ENCODE results near the gene PLEKHA7.
"Not testable (repeated sequence)": the region's sequence is repeated elsewhere in the genome, so short reads cannot be mapped to it uniquely, and the experiment has no call there.

Gene PLEKHA7

DNA sequence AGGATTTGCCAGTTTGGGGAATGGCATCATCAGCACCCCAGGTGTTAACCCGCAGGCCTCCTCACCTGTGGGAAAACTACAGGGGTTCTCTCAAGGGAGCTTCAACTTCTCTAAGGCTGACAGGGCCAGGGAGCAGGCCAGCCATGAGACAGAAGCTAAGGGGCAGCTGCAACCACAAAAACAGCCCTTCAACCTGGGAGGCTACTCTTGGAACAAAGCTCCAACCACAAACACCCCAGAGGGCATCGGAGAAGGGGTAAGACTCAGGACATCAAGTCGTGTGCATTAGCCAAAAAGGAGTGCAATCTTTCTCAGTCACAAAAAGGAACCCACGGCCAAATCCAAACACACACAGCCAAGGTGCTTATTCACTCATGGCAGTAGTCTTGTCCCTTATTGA is 103.0 kb downstream of the PLEKHA7 start:
- DNase-seq (ENCODE audit: low read depth): no peak

GRCh38 chr11:16909359-16910035 is 104.7 kb downstream of the PLEKHA7 start:
- DNase-seq (ENCODE audit: low read depth): no peak

DNA sequence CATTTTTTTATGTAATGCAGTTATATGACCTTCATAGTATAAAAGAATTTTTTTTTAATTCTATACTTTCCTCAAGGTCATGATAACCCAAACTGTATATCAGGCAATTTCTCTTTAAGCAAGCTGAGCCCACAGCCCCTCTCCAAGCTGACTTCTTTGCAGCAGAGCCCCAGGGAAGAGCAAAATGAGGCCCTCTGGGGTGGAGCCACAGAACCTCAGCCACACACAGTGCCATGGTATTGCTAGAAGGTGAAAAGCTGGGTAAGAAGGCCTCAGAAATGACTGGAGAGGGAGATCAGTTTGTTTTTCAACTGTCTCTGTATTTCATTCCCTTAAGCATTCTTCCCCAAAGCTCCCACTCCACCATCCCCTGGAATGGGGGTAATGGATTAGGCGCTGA is 108.8 kb downstream of the PLEKHA7 start:
- DNase-seq (ENCODE audit: low read depth): no peak

DNA sequence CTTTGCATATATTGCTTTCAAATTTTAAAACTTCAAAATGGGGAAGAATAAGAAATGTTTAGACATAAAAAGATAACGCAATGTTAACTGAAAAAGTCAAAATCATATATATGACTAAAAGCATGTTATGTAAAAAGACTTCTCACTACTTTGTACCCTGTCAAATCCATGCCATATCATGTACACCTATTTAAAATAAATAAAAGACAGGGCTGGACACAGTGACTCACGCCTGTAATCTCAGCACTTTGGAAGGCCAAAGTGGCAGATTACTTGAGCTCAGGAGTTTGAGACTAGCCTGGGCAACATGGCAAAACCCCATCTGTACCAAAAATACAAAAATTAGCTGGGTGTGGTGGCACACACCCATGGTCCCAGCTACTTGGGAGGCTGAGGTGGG is 109.5 kb downstream of the PLEKHA7 start:
- not testable (repeated sequence) for DNase-seq (ENCODE audit: low read depth)

- no peak for DNase-seq (ENCODE audit: low read depth)
Measured at GRCh38 chr11:16902781-16903378, 111.3 kb downstream of the PLEKHA7 start.

GRCh38 chr11:16902182-16902581 is 112.0 kb downstream of the PLEKHA7 start:
- DNase-seq (ENCODE audit: low read depth): no peak

DNA sequence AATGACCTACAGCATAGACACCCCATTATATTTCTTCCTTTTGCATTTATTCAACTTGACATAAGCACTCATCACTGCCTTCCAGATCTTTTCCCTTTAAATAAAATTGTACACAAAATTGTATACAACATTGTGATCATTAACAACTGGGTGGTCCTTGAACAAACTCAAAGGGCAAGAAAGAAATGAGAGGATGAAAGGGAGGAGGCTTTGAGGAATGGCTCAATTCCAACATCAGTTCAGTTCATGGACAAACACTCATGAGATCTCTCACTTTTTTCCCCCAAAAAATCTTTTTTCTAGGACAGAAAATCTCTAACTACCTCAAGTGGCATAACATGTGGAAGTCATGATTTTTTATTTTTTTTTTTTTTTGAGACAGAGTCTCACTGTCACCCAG is 113.7 kb downstream of the PLEKHA7 start:
- DNase-seq (ENCODE audit: low read depth): no peak

GRCh38 chr11:16899708-16900303 is 114.4 kb downstream of the PLEKHA7 start:
- DNase-seq (ENCODE audit: low read depth): no peak

DNA sequence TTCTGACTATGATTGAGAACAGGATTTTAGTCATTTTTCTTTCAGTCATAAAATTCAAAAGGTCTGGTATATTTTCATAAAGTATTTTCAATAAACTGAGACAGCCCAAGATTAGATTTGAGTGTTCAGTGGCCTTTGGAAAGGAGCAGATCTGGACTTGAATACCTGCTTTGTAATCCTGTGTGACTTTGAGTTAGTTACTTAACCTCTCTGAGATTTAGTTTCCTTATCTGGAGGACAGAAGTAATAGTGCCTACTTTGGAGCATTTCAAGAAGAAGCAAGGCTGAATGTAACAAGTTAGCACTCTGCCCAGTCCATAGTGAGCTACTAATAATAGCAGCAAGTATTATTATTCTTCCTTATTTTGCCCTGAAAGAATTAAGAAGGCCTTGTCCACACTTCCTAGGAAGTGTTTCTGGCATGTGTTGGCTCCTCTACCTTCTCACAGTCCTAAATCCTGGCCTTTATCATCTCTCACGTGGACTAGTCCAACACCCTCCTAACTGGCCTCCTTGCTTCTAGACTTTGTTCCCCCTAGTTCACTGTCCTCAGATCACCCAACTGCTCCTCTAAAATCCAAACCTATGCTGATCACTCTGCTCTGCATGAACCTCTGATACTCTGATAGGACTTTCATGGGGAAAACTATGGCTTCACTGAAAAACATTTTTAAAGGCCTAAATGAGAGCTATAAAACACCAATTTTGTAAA is 115.8 kb downstream of the PLEKHA7 start:
- DNase-seq (ENCODE audit: low read depth): no peak

DNA sequence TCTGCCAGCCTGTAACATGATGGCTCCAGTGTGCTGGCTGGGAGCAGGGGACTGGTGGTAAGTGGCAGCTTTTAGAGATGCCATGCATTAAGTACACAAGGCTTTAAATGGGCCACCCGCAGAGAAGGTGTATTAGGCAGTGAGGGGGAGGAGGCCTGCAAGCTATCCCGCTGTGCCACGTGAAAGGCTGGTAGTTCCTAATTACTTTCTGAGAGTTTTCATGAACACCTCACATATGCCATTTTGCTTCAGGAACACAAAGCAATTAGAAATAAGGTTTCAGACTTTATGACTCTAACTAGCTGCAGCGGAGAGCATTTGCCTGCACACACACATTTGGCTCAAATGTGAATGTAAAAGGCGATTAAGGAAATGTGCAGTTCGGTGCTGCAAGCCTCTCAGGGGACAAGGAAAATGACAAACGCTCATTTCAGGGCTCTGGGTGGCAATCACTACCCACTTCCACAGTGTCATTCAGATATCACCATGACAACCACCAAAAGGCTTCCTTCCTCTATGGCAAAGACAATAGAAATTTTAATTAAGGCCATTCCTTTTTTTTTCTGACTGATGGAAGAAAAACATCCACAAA is 116.6 kb downstream of the PLEKHA7 start:
- DNase-seq (ENCODE audit: low read depth): no peak

GRCh38 chr11:16896729-16897469 is 117.3 kb downstream of the PLEKHA7 start:
- no peak for DNase-seq (ENCODE audit: low read depth)

GRCh38 chr11:16895306-16895705 is 118.9 kb downstream of the PLEKHA7 start:
- DNase-seq (ENCODE audit: low read depth): no peak

DNA sequence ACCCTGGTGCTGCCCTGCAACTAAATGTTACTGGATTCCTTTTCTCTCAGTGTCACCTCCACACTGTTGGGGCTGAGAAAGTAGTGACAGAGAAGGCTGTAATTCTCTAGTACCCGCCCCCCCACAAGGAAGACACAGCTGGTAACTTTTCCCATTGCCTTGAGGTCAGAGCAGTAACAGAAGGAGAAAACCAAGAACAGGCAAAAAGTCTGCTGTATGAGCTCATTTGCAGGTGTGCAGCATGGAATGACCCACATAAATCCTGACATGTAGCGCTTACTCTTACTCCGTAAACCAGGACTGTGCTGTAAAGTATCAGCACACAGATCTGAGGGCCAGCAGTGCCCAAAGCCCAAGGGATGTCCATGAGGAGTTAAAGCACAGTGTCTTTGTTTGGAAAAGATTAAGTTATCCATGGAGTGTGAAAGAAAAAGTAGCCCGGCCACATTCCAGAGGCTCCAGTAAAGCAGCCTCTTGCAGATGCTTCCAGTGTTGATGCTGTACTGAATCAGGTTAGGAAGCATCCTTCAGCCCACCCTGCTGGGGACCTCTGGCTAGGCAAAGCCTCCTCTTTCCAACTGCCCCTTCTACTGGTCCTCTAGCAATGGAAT is 120.7 kb downstream of the PLEKHA7 start:
- no peak for DNase-seq (ENCODE audit: low read depth)

DNA sequence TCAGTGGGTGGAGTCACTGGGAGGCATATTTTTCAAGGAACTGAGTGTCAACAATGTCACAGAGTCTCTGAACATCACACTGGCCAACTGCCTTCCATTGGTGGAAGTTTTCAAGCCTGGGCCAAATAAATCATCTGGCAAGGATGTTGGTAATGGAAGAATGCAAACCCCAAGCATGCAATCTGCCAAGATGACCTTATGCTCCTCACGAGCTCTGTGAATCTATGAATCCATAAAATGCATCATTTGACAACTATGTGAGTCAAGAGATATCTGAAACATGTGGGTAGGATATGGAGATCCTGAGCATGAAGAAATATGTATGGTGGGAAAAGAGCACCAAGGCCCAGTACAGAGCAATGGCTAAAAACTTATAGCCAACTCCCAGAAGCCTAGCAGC is 122.2 kb downstream of the PLEKHA7 start:
- no peak for DNase-seq (ENCODE audit: low read depth)

DNA sequence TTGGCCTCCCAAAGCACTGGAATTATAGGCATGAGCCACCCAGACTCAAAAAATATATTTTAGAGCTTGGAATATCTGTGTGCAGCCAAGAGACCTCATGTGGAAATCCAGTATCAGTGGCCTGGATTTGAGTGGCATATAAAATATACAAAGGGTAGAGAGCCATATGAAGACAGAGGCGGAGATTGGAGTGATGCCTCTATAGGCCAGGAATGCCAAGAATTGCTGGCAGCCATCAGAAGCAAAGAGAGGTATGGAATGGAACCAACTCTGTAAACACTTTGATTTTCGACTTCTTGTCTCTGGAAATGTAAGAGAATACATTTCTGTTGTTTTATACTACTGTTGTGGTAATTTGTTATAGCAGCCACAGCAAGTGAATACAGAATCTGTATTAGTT is 123.0 kb downstream of the PLEKHA7 start:
- no peak for DNase-seq (ENCODE audit: low read depth)

DNA sequence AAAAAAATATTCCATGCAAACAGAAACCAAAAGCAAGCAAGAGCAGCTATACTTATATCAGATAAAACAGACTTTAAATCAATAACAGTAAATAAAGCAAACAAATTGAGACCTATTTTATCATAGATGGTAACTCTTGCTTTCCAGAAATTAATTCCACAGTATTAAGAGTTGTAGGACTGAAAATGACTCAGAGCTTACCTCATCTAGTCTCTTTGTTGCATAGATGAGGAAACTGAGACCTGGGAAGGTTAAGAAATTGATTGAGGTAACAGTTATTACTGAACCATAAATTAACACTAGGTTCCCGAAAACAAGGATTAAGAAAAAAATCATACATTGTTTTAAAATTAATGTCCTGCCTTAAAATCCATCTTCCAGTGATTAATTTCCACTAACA is 123.8 kb downstream of the PLEKHA7 start:
- DNase-seq (ENCODE audit: low read depth): no peak

GRCh38 chr11:16889905-16890304 is 124.3 kb downstream of the PLEKHA7 start:
- no peak for DNase-seq (ENCODE audit: low read depth)

DNA sequence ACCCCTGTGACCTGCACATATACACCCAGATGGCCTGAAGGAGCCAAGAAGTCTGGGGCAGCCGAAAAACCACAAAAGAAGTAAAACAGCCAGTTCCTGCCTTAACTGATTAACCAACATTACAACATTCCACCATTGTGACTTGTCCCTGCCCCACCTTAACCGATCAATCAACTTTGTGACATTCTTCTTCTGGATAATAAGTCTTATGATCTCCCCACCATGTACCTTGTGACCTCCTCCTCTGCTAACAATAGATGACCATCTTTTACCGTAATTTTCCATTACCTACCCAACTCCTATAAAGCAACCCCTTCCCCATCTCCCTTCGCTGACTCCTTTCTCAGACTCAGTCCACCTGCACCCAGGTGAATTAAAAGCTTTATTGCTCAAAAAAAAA is 125.2 kb downstream of the PLEKHA7 start:
- DNase-seq (ENCODE audit: low read depth): not testable (repeated sequence)

GRCh38 chr11:16887887-16888286 is 126.3 kb downstream of the PLEKHA7 start:
- not testable (repeated sequence) for DNase-seq (ENCODE audit: low read depth)

- no peak for DNase-seq (ENCODE audit: low read depth)
Measured at GRCh38 chr11:16883174-16883573, 131.0 kb downstream of the PLEKHA7 start.

- no peak for DNase-seq (ENCODE audit: low read depth)
Measured at GRCh38 chr11:16881766-16882165, 132.4 kb downstream of the PLEKHA7 start.
